Left hindlimb (tissue), 1 donor: ENCODE measurements around the gene NOMO2.
A peak's percentile ranks its signal among the peaks of the same experiment; 100 is the strongest.
"Not testable (repeated sequence)": the region's sequence is repeated elsewhere in the genome, so short reads cannot be mapped to it uniquely, and the experiment has no call there.

Experiments
- DNase-seq: peaks from one replicate; pipeline ENCODE4 v3.0.0-alpha.2; 2018

NOMO2 gene, protein sequence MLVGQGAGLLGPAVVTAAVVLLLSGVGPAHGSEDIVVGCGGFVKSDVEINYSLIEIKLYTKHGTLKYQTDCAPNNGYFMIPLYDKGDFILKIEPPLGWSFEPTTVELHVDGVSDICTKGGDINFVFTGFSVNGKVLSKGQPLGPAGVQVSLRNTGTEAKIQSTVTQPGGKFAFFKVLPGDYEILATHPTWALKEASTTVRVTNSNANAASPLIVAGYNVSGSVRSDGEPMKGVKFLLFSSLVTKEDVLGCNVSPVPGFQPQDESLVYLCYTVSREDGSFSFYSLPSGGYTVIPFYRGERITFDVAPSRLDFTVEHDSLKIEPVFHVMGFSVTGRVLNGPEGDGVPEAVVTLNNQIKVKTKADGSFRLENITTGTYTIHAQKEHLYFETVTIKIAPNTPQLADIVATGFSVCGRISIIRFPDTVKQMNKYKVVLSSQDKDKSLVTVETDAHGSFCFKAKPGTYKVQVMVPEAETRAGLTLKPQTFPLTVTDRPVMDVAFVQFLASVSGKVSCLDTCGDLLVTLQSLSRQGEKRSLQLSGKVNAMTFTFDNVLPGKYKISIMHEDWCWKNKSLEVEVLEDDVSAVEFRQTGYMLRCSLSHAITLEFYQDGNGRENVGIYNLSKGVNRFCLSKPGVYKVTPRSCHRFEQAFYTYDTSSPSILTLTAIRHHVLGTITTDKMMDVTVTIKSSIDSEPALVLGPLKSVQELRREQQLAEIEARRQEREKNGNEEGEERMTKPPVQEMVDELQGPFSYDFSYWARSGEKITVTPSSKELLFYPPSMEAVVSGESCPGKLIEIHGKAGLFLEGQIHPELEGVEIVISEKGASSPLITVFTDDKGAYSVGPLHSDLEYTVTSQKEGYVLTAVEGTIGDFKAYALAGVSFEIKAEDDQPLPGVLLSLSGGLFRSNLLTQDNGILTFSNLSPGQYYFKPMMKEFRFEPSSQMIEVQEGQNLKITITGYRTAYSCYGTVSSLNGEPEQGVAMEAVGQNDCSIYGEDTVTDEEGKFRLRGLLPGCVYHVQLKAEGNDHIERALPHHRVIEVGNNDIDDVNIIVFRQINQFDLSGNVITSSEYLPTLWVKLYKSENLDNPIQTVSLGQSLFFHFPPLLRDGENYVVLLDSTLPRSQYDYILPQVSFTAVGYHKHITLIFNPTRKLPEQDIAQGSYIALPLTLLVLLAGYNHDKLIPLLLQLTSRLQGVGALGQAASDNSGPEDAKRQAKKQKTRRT

GRCh38 chr16:18561727-18562314 is at the start of gene NOMO2:
Gene NOMO2, minus strand, starts transcription at chr16:18562097. Its CDS starts 57 bp downstream, at chr16:18562040.
- peak; percentile 48 for DNase-seq

DNA sequence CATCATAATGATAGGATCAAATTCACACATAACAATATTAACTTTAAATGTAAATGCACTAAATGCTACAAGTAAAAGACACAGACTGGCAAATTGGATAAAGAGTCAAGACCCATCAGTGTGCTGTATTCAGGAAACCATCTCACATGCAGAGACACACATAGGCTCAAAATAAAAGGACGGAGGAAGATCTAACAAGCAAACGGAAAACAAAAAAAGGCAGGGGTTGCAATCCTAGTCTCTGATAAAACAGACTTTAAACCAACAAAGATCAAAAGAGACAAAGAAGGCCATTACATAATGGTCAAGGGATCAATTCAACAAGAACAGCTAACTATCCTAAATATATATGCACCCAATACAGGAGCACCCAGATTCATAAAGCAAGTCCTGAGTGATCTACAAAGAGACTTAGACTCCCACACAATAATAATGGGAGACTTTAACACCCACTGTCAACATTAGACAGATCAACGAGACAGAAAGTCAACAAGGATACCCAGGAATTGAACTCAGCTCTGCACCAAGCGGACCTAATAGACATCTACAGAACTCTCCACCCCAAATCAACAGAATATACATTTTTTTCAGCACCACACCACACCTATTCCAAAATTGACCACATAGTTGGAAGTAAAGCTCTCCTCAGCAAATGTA is 48.4 kb upstream of the NOMO2 start:
- DNase-seq = not testable (repeated sequence)

DNA sequence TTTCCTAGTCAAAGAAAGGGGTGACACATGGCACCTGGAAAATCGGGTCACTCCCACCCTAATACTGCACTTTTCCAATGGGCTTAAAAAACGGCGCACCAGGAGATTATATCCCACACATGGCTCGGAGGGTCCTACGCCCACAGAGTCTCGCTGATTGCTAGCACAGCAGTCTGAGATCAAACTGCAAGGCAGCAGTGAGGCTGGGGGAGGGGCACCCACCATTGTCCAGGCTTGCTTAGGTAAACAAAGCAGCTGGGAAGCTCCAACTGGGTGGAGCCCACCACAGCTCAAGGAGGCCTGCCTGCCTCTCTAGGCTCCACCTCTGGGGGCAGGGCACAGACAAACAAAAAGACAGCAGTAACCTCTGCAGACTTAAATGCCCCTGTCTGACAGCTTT is 46.4 kb upstream of the NOMO2 start:
- DNase-seq = not testable (repeated sequence)

DNA sequence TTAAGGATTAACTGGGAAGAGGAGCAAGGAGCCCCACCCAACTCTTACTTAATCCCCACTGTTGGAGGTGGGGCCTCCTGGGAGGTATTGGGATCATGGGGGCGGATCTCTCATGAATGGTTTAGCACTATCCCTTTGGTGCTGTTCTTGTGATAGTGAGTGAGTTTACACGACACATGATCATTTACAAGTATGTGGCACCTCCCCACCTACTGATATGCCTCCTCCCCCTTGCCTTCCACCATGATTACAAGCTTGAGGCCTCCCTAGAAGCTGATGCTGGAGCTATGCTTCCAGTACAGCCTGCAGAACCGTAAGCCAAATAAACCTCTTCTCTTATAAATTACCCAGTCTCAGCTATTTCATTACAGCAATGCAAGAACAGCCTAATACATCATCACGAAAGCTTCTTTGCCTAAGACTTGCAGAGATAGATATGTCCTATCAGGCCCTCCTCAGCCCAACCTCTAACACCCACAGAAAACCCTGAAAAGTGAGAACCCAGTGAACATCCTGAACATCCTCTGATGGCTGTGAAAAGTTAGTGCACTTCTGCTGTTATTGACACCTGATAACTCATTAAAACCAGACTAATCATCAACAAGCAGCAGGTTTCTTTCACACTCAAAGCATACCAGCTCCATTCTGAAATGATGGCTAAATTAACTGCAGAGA is 41.8 kb upstream of the NOMO2 start:
- DNase-seq = not testable (repeated sequence)

- not testable (repeated sequence) for DNase-seq
Measured at GRCh38 chr16:18598582-18598981, 36.7 kb upstream of the NOMO2 start.

DNA sequence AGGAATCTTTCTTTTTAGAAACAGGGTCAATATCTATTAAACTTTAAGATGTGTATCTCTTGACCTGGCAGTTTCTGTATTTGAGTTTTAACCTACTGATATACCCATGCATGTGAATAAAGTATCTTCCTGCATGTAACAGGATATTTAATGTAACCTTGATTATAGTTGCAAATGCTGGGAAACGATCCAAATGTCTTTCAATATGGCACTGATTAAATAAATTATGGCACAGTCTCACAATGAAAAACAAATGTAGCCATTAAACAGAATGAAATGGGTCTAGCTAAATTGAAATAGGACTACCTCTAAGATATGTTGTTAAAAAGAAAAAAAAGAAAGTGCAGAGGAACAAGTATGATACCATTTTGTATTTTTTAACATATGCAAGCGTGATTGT is 35.8 kb upstream of the NOMO2 start:
- not testable (repeated sequence) for DNase-seq

DNA sequence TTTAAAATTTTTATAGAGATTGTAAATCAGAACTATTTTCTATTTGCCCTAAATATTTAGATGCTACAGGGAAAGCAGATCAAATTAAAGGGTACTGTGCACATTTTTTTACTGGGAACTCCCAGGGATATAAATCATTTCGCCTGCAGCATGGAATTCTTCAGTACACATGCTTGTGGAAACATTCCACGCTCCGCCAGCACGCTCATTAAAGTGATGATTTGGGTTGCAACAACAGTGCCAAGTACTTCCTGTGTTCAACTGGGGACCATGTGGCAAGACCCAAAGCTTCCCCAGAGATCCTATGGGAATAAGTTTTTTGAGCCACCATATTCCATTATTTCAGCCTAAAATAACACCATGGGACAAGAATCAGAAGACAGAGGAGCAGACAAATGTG is 35.4 kb upstream of the NOMO2 start:
- DNase-seq = not testable (repeated sequence)

GRCh38 chr16:18595796-18596195 is 33.9 kb upstream of the NOMO2 start:
- DNase-seq = not testable (repeated sequence)

DNA sequence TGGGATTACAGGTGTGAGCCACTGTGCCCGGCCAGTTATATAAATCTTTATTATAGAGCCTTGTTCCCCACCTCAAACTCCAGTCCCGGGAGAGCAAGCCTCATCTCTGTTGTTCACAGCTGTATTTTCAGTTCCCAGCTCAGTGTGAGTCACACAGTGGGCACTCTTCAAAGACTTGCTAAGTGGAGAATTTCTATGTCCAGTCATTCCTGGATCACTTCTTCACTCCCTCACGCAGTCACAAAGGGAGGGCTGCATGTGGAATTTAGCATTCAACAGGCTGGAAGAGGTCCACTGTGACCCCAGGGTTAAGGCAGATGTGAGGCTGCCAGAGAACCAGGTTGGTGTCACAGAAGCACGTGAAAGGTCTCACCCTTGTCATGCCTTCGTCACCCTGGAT is 33.0 kb upstream of the NOMO2 start:
- not testable (repeated sequence) for DNase-seq

DNA sequence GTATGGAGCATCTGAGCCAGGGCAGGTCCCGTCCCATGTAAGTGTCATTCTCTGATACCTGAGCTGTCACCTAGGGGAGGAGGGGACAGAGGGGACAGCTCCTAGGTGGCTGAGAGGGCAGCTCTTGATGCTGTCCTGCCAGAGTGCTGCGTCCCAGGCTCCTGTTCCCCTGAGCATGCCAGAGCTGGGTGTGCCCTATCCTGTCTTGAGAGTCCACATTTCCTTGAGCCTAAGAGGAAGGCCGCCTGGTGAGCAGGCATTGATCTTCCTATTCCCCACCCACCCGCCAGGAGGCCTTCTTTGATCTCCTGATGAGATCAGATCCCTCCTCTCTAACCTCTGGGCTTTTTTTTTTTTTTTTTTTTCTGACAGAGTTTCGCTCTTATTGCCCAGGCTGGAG is 32.0 kb upstream of the NOMO2 start:
- DNase-seq = not testable (repeated sequence)

DNA sequence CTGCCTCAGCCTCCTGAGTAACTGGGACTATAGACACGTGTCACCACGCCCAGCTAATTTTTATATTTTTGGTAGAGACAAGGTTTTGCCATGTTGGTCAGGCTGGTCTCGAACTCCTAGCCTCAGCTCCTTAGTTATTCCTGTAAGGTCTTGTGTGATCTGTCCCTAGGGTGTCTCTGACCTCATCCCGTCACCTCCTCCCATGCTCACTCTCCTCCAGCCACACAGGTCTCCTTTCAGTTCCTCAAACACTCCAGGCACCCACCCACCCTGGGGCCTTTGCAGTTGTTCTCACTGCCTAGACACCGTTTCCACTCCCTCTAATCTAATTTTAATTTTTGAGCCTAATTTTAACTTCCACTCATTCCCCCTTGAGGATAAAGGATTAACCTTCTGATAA is 31.1 kb upstream of the NOMO2 start:
- DNase-seq = not testable (repeated sequence)

GRCh38 chr16:18591908-18592307 is 30.0 kb upstream of the NOMO2 start:
- DNase-seq = not testable (repeated sequence)

GRCh38 chr16:18591441-18591840 is 29.5 kb upstream of the NOMO2 start:
- DNase-seq = not testable (repeated sequence)

DNA sequence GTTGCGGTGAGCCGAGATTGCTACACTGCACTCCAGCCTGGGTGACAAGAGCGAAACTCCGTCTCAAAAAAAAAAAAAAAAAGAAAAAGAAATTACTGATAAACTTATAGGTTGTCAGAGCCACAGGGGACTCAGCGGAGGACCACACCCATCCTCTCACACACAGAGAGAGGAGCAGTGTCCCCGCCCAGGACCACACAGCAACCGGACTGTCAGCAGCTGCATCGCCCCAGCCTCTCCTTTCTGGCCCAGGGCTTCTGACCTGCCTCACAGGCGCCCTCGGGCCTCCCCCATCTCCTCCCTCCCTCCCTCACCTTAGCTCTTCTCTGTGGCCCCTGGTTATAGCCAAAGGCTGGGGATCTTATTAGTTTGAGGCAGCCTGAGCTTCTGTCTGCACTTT is 27.9 kb upstream of the NOMO2 start:
- not testable (repeated sequence) for DNase-seq

GRCh38 chr16:18586560-18587540 is 25.0 kb upstream of the NOMO2 start:
- not testable (repeated sequence) for DNase-seq

GRCh38 chr16:18585789-18586188 is 23.9 kb upstream of the NOMO2 start:
- DNase-seq = not testable (repeated sequence)

DNA sequence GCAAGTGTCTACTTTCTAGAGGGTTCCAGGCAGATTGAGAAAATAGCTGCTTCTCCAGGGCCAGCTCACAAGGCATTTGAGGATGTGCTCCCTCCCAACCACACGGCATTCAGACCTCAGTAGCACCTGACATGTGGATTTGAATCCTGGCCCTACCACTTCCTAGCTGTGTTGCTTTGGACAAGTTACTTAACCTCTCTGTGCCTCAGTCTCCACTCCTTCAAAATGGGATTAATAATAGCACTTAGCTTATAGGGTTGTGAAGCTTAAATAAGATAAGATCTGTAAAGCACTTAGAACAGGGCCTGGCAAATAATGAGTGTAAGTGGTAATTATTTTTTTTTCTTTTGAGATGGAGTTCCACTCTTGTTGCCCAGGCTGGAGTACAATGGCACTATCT is 21.0 kb upstream of the NOMO2 start:
- DNase-seq = no peak

DNA sequence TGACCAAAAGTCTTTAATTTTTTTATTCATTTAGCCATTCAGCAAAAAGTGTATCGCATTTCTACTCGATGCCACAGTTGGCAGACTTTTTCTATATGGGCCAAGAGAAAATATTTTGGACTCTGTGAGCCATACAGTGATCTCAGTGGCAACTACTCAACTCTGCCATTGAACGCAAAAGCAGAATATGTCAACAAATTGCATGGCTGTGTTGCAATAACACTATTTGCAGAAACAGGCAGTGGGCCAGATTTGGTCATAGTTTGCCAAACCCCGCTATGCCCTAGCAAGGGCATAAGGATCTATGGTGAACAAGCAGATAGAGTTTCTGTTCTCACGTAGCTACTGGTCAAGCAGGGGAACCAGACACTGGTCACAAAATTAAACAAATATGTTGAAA is 18.5 kb upstream of the NOMO2 start:
- not testable (repeated sequence) for DNase-seq

DNA sequence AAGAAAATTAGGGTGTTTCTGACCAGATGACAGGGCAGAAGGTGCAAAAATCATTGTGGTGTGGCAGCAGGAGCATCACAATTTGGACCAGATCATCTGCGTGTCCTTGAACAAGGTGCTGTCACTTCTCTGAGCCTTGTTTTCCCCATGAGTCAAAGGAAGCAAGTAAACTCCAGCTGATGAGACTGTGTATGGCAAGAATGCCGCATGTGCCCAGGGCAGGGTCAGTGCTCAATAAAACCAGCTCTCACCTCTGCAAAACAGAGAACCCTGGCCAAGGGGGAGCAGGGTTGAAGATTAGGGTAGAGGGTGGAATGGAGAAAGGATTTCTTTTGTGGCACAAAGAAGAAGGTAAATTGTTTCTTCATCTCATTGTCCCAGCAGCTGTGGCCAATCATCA is 17.4 kb upstream of the NOMO2 start:
- DNase-seq = not testable (repeated sequence)

GRCh38 chr16:18577942-18578341 is 16.0 kb upstream of the NOMO2 start:
- not testable (repeated sequence) for DNase-seq
